GM10248 (cell line): Measurements from ENCODE around the gene ITGA11.

Source experiments
- CTCF ChIA-PET: fragments of 300-600 bp; sonication (Branson Sonifier 250); formaldehyde crosslinking; extraction: SDS; loops from one replicate; lab custom pipeline; 2021; ENCODE audit warnings: antibody characterized with exemption; lab: Yijun Ruan, JAX
- POLR2A ChIA-PET: fragments of 350-650 bp; sonication (Branson Sonifier 250); formaldehyde crosslinking; extraction: SDS; loops from one replicate; lab custom pipeline; 2020; ENCODE audit warnings: antibody characterized with exemption; lab: Yijun Ruan, JAX
- DNase-seq: peaks from one replicate; pipeline ENCODE4 v3.0.0; 2012; ENCODE audit errors: extremely low spot score
- CTCF ChIP-seq: IDR thresholded peaks from 2 replicates; pipeline ENCODE4 v1.5.1; 2012; ENCODE audit warnings: mild to moderate bottlenecking, low read depth; ENCODE audit errors: extremely low read depth, missing control alignments, control extremely low read depth

Gene ITGA11

GRCh38 chr15:68466876-68467275, 34.9 kb upstream of the ITGA11 start:
- no peak for TF ChIP-seq CTCF
- DNase-seq: no peak
- POLR2A ChIA-PET: no interaction called here
- CTCF ChIA-PET: interaction anchor here (1.3 to 2.8 kb wide), 3 partner anchors 13 to 72 kb away, joined by 3 to 8 read pairs (median 3); no protein-coding TSS in a partner anchor

- POLR2A ChIA-PET: no interaction called here
- no peak for TF ChIP-seq CTCF
- CTCF ChIA-PET: interaction anchor here (1.3 to 1.5 kb wide), 2 partner anchors 36 to 73 kb away, joined by 3 read pairs; no protein-coding TSS in a partner anchor
- DNase-seq: no peak
Observed at GRCh38 chr15:68465861-68466560, 34.0 kb upstream of the ITGA11 start.

- CTCF ChIA-PET: no interaction called here
- POLR2A ChIA-PET: no interaction called here
- DNase-seq: no peak
- no peak for TF ChIP-seq CTCF
Observed at GRCh38 chr15:68464448-68465090, 32.6 kb upstream of the ITGA11 start.

- DNase-seq: no peak
- no peak for TF ChIP-seq CTCF
- ChIA-PET CTCF (no interaction called here), POLR2A (no interaction called here)
Observed at GRCh38 chr15:68463996-68464395, 32.0 kb upstream of the ITGA11 start.

- no peak for DNase-seq
- ChIA-PET POLR2A (no interaction called here), CTCF (no interaction called here)
- no peak for TF ChIP-seq CTCF
Observed at GRCh38 chr15:68463444-68463843, 31.5 kb upstream of the ITGA11 start.

GRCh38 chr15:68460166-68460565, 28.2 kb upstream of the ITGA11 start:
- DNase-seq: no peak
- POLR2A ChIA-PET: no interaction called here
- CTCF ChIA-PET: no interaction called here
- no peak for TF ChIP-seq CTCF
